Retina (tissue), 1 donor: ENCODE measurements around the gene CDH16.

ENCODE experiments used
- DNase-seq: peaks from one replicate; pipeline ENCODE4 v3.0.0-alpha.2; 2016

CDH16 gene

DNA sequence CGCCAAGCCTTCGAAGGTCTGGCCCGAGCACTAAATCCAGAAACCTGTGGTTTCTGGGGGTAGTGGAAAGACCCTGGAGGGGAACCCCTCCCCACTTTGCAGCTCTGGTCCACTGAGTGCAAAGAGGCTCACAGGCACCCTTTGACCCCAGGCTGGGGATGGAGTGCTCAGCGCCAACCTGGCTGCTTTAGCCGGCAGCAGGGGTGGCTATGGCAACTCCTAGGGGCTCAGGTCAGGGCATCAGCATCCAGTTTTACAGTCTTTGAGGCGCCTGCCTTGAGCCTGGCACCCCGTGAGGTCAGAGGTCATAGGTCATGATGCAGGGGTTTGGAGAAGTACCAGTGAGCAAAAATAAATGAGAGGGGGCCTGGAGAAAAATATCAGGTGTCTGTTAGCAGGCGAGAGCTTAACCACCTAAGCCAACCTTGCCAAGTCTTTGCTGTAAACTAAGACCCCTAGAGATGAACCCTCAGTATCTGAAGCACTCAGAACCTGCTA, 56.6 kb downstream of the CDH16 start:
- DNase-seq, result no peak

DNA sequence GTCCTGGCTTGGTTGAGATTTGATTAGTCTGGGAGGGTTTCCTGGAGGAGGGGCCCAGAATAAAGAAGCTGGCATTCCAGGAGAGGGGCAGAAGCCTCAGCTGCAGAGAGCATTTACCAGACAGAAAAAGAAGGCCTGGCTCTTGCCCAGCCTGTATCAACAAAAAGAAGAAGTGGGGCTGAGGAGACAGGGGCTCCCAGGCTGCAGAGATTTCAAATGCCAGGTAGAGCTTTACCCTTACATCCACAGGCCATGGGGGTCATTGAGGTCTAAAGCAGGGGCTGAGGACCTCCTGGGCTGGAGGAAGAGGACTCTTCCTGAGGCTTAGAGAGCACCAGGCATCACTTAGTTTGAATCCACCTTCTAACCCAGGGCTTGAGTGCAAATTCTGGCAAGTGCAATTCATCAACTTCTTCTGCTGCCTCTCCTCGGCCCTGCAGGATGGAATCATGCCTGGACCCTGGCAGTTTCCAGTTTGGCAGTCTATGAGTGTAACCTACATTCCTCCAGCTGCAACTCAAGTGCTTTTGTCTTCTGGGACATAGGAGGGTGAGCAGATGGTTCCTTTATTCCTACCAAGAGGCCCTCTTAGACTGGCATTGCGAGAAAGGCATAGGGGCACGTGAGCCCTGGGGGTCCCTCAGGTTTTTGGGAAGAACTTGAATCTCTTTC, 59.2 kb downstream of the CDH16 start:
- DNase-seq, result no peak

DNA sequence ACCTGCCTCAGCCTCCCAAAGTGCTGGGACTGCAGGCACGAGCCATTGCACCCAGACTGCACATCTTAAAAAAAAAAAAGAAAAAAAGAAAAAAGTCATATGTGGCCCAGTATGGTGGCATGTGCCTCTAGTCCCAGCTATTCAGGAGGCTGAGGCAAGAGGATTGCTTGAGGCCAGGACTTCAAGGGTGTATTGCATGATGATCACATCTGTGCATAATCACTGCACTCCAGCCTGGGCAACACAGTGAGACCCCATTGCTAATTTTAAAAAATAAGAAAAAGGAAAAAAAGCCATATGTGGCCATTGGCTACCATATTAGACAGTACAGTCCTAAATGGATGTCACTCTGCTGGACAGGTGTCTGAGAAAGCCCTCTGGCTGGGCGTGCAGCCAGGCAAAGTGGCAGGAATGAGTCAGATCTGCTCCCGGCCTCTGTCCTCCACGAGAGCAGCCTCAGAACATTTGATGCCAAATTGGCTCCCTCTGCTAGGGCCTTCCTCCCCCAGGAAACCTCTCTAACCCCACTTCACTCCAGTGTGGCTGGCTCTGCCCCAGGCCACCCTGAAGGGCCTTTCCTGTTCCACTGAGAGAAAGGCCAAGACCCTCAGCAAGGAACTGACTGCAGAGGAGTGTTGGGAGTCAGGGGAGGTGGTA, 59.8 kb downstream of the CDH16 start:
- no peak for DNase-seq
